ENCODE measurements around the gene EEF1A1. TPM values are rescaled to one million over a fixed set of nuclear protein-coding genes. Genes with fewer than 3 reads are reported as not detected.
"Not testable (repeated sequence)": the region's sequence is repeated elsewhere in the genome, so short reads cannot be mapped to it uniquely, and the experiment has no call there.

EEF1A1 gene
- total RNA-seq, 1 donor from 2014 or later = 25,587 TPM

DNA sequence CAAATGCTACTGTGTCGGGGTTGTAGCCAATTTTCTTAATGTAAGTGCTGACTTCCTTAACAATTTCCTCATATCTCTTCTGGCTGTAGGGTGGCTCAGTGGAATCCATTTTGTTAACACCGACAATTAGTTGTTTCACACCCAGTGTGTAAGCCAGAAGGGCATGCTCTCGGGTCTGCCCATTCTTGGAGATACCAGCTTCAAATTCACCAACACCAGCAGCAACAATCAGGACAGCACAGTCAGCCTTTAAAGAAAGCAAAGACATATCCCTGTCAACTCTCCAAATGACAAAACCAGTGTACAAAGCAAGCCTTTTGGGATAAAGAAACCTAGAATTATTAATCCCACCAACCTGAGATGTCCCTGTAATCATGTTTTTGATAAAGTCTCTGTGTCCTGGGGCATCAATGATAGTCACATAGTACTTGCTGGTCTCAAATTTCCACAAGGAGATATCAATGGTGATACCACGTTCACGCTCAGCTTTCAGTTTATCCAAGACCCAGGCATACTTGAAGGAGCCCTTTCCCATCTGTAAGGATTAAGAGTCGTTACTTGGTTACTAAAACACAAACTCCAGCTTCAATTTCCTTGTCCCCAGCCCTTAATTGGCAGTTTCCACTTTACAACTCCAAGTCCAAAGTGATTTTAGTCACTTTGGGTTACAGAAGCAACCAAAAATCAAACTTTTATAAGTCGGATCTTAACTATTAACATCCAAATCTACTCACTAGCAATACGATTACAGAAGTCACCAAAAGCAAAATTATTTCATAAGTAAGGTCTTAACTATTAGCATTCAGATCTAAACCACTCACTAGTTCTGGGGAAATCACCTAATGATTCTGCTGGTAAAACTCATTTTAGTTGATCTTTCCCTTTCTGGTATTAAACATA lies 1.6 kb downstream of the EEF1A1 start:
- Histone ChIP-seq H3K4me3 (ENCODE audit: low read length in 3 of 3) (peak overlapping the region; percentile 81 to 88 (median 87)), H3K27me3 (ENCODE audit: control insufficient read depth in 3 of 3, insufficient read depth in 3 of 3, low read length in 3 of 3) (peaks cover 0 to 22% (median 21%) of the 10 kb centered on the region in 3 donors), H3K27ac (ENCODE audit: low read depth, low read length) (peak overlapping the region; percentile 97), H3K9ac (ENCODE audit: low read depth in 1 of 3, low read length in 3 of 3) (peak overlapping the region; percentile 90 to 96 (median 95)), H3K4me1 (ENCODE audit: control insufficient read depth in 3 of 3, insufficient read depth in 3 of 3, low read length in 3 of 3) (peaks cover 15 to 20% (median 18%) of the 10 kb centered on the region in 3 donors), H3K36me3 (ENCODE audit: control insufficient read depth in 3 of 3, insufficient read depth in 3 of 3, low read length in 3 of 3) (peaks cover 14 to 21% (median 18%) of the 10 kb centered on the region in 3 donors)
- H3K9me3 ChIP-seq (ENCODE audit: control insufficient read depth in 3 of 3, low read length in 3 of 3) = not testable (repeated sequence)

DNA sequence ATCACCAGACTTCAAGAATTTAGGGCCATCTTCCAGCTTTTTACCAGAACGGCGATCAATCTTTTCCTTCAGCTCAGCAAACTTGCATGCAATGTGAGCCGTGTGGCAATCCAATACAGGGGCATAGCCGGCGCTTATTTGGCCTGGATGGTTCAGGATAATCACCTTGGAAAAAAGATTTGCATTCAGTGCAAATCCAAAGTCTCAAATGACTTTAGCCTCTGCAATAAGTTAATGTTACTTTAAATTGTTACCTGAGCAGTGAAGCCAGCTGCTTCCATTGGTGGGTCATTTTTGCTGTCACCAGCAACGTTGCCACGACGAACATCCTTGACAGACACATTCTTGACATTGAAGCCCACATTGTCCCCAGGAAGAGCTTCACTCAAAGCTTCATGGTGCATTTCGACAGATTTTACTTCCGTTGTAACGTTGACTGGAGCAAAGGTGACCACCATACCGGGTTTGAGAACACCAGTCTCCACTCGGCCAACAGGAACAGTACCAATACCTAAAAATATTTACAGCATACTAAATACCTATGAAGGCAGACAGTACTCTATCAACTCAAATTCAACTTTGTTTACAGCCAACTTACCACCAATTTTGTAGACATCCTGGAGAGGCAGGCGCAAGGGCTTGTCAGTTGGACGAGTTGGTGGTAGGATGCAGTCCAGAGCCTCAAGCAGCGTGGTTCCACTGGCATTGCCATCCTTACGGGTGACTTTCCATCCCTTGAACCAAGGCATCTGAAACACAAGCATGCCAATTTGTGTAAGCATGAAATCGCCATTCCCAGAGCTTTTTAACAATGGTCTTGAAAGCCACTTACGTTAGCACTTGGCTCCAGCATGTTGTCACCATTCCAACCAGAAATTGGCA lies 2.5 kb downstream of the EEF1A1 start:
- peaks cover 14 to 21% (median 18%) of the 10 kb centered on the region in 3 donors for H3K36me3 ChIP-seq (ENCODE audit: control insufficient read depth in 3 of 3, insufficient read depth in 3 of 3, low read length in 3 of 3)
- not testable (repeated sequence) for H3K27ac ChIP-seq (ENCODE audit: low read depth, low read length)

DNA sequence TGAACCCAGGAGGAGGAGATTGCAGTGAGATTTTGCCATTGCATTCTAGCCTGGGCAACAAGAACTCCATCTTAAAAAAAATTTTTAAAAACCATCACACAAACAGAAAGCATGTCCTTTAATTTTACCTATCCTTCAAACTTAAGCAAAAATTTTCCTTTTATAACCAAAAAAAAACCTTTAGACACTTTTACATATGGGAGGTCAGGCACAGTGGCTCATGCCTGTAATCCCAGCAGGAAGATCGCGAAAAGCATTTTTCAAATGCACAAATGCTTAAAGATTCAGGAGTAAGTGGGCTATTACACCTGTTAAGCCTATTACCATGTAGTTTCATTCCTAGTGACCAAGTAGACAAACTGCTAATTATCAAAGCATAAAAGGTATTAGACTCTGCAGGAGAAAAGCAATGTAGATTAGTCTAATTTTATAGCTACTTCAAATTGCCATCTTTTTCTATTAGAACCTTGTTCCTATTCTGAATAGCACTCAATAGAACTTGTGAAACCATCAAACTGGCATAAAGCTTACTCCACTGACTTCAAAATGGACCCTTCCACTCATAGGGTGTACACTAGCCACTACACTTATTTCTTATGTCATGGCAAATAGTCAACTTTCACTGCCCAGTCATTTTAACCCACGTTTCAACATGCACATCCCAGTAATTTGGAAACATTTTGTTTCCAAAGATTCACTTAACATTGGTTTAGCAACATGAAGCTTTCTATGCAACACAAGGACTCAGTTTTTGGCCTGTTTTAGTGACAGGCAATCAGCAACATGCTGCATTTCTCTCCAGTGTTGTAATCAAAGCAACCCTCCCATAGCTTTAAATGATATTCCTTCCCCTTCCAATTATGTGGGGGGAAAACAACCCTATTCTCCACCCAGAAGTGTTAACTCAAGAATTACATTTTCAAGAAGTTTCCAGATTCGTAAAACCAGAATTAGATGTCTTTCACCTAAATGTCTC lies 4.0 kb downstream of the EEF1A1 start:
- no peak overlapping the region for H3K4me3 ChIP-seq (ENCODE audit: low read length in 3 of 3)
- peaks cover 15 to 18% (median 17%) of the 10 kb centered on the region in 3 donors for H3K4me1 ChIP-seq (ENCODE audit: control insufficient read depth in 3 of 3, insufficient read depth in 3 of 3, low read length in 3 of 3)
- H3K9ac ChIP-seq (ENCODE audit: low read depth in 1 of 3, low read length in 3 of 3) = no peak overlapping the region

More for the DNA sequence above, 2.5 kb downstream of the EEF1A1 start:
- peaks cover 15 to 20% (median 18%) of the 10 kb centered on the region in 3 donors for H3K4me1 ChIP-seq (ENCODE audit: control insufficient read depth in 3 of 3, insufficient read depth in 3 of 3, low read length in 3 of 3)
- H3K27me3 ChIP-seq (ENCODE audit: control insufficient read depth in 3 of 3, insufficient read depth in 3 of 3, low read length in 3 of 3) = peaks cover 0 to 17% (median 13%) of the 10 kb centered on the region in 3 donors
- not testable (repeated sequence) for H3K9ac ChIP-seq (ENCODE audit: low read depth in 1 of 3, low read length in 3 of 3); H3K9me3 ChIP-seq (ENCODE audit: control insufficient read depth in 3 of 3, low read length in 3 of 3)
- H3K4me3 ChIP-seq (ENCODE audit: low read length in 3 of 3) = peak overlapping the region in 1 of 3 donors; percentile 51

GRCh38 chr6:73515204-73515655 lies 5.6 kb downstream of the EEF1A1 start:
- Histone ChIP-seq H3K27ac (ENCODE audit: low read depth, low read length) (no peak overlapping the region), H3K9ac (ENCODE audit: low read depth in 1 of 3, low read length in 3 of 3) (no peak overlapping the region), H3K4me3 (ENCODE audit: low read length in 3 of 3) (no peak overlapping the region), H3K4me1 (ENCODE audit: control insufficient read depth in 3 of 3, insufficient read depth in 3 of 3, low read length in 3 of 3) (peaks cover 7 to 18% (median 17%) of the 10 kb centered on the region in 3 donors), H3K27me3 (ENCODE audit: control insufficient read depth in 3 of 3, insufficient read depth in 3 of 3, low read length in 3 of 3) (peaks cover 0 to 3% (median 3%) of the 10 kb centered on the region in 3 donors), H3K9me3 (ENCODE audit: control insufficient read depth in 3 of 3, low read length in 3 of 3) (no peaks in the 10 kb centered on the region), H3K36me3 (ENCODE audit: control insufficient read depth in 3 of 3, insufficient read depth in 3 of 3, low read length in 3 of 3) (peaks cover 14 to 21% (median 18%) of the 10 kb centered on the region in 3 donors)

More for the DNA sequence above, 4.0 kb downstream of the EEF1A1 start:
- Histone ChIP-seq H3K27me3 (ENCODE audit: control insufficient read depth in 3 of 3, insufficient read depth in 3 of 3, low read length in 3 of 3) (peaks cover 0 to 16% (median 13%) of the 10 kb centered on the region in 3 donors), H3K9me3 (ENCODE audit: control insufficient read depth in 3 of 3, low read length in 3 of 3) (no peaks in the 10 kb centered on the region), H3K36me3 (ENCODE audit: control insufficient read depth in 3 of 3, insufficient read depth in 3 of 3, low read length in 3 of 3) (peaks cover 14 to 21% (median 18%) of the 10 kb centered on the region in 3 donors), H3K27ac (ENCODE audit: low read depth, low read length) (no peak overlapping the region)

DNA sequence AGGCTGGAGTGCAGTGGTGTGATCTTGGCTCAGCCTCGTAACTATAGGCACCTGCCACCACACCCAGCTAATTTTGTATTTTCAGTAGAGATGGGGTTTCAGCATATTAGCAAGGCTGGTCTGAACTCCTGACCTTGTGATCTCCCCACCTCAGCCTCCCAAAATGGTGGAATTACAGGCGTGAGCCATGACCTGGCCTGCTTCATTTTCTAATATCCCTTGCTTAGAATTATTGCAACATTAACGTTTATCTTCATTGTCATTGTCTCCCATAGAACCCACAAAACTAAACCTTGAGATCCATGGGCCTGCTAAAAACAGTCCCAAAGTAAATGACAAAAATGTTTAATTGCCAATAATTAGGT lies 6.1 kb downstream of the EEF1A1 start:
- peaks cover 7 to 18% (median 13%) of the 10 kb centered on the region in 3 donors for H3K4me1 ChIP-seq (ENCODE audit: control insufficient read depth in 3 of 3, insufficient read depth in 3 of 3, low read length in 3 of 3)
- H3K27ac ChIP-seq (ENCODE audit: low read depth, low read length) = no peak overlapping the region
- H3K9ac ChIP-seq (ENCODE audit: low read depth in 1 of 3, low read length in 3 of 3) = no peak overlapping the region
- no peaks in the 10 kb centered on the region for H3K27me3 ChIP-seq (ENCODE audit: control insufficient read depth in 3 of 3, insufficient read depth in 3 of 3, low read length in 3 of 3)
- no peaks in the 10 kb centered on the region for H3K9me3 ChIP-seq (ENCODE audit: control insufficient read depth in 3 of 3, low read length in 3 of 3)
- no peak overlapping the region for H3K4me3 ChIP-seq (ENCODE audit: low read length in 3 of 3)
- peaks cover 12 to 21% (median 18%) of the 10 kb centered on the region in 3 donors for H3K36me3 ChIP-seq (ENCODE audit: control insufficient read depth in 3 of 3, insufficient read depth in 3 of 3, low read length in 3 of 3)

DNA sequence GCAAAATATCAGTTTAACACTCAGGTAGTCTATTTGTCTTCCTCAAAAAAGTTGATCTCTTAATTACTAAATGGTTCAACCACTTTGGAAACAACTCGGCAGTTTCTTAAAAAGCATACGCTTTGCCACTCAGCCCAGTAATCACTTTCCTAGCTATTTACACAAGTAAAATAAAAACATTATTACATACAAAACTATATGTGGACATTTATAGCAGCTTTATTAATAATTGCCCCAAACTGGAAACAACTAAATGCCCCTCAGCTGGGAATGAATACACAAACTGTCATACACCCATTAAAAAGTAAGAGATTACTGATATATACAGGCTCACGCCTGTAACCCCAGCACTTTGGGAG lies 7.4 kb downstream of the EEF1A1 start:
- Histone ChIP-seq H3K27me3 (ENCODE audit: control insufficient read depth in 3 of 3, insufficient read depth in 3 of 3, low read length in 3 of 3) (no peaks in the 10 kb centered on the region), H3K9ac (ENCODE audit: low read depth in 1 of 3, low read length in 3 of 3) (no peak overlapping the region), H3K27ac (ENCODE audit: low read depth, low read length) (no peak overlapping the region), H3K36me3 (ENCODE audit: control insufficient read depth in 3 of 3, insufficient read depth in 3 of 3, low read length in 3 of 3) (peaks cover 4 to 14% (median 14%) of the 10 kb centered on the region in 3 donors), H3K9me3 (ENCODE audit: control insufficient read depth in 3 of 3, low read length in 3 of 3) (no peaks in the 10 kb centered on the region), H3K4me1 (ENCODE audit: control insufficient read depth in 3 of 3, insufficient read depth in 3 of 3, low read length in 3 of 3) (peaks cover 3 to 6% (median 4%) of the 10 kb centered on the region in 3 donors), H3K4me3 (ENCODE audit: low read length in 3 of 3) (no peak overlapping the region)

DNA sequence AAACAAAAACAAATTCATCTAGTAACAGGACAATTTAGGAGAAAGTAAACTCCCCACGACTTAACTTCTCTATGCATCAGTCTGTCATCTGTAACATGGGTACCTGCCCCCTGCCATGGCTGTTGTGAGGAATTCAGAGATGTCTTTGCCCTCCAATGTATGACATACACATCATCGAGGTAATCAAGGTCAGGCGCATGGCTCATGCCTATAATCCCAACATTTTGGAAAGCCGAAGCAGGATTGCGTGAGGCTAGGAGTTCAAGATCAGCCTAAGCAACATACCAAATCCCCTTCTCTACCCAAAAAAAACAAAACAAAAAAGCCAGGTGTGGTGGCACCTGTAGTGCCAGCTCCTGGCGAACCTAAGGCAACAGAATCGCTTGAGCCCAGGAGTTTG lies 9.0 kb downstream of the EEF1A1 start:
- Histone ChIP-seq H3K36me3 (ENCODE audit: control insufficient read depth in 3 of 3, insufficient read depth in 3 of 3, low read length in 3 of 3) (peaks cover 3 to 10% (median 4%) of the 10 kb centered on the region in 3 donors), H3K4me1 (ENCODE audit: control insufficient read depth in 3 of 3, insufficient read depth in 3 of 3, low read length in 3 of 3) (peaks cover 0 to 1% (median 0%) of the 10 kb centered on the region in 3 donors), H3K9me3 (ENCODE audit: control insufficient read depth in 3 of 3, low read length in 3 of 3) (no peaks in the 10 kb centered on the region), H3K27me3 (ENCODE audit: control insufficient read depth in 3 of 3, insufficient read depth in 3 of 3, low read length in 3 of 3) (no peaks in the 10 kb centered on the region), H3K4me3 (ENCODE audit: low read length in 3 of 3) (no peak overlapping the region), H3K27ac (ENCODE audit: low read depth, low read length) (no peak overlapping the region), H3K9ac (ENCODE audit: low read depth in 1 of 3, low read length in 3 of 3) (no peak overlapping the region)

- Histone ChIP-seq H3K4me1 (ENCODE audit: control insufficient read depth in 3 of 3, insufficient read depth in 3 of 3, low read length in 3 of 3) (no peaks in the 10 kb centered on the region), H3K9me3 (ENCODE audit: control insufficient read depth in 3 of 3, low read length in 3 of 3) (no peaks in the 10 kb centered on the region), H3K27me3 (ENCODE audit: control insufficient read depth in 3 of 3, insufficient read depth in 3 of 3, low read length in 3 of 3) (no peaks in the 10 kb centered on the region), H3K27ac (ENCODE audit: low read depth, low read length) (no peak overlapping the region), H3K4me3 (ENCODE audit: low read length in 3 of 3) (no peak overlapping the region), H3K36me3 (ENCODE audit: control insufficient read depth in 3 of 3, insufficient read depth in 3 of 3, low read length in 3 of 3) (no peaks in the 10 kb centered on the region), H3K9ac (ENCODE audit: low read depth in 1 of 3, low read length in 3 of 3) (no peak overlapping the region)
Observed at GRCh38 chr6:73509851-73510250, 11.0 kb downstream of the EEF1A1 start.

DNA sequence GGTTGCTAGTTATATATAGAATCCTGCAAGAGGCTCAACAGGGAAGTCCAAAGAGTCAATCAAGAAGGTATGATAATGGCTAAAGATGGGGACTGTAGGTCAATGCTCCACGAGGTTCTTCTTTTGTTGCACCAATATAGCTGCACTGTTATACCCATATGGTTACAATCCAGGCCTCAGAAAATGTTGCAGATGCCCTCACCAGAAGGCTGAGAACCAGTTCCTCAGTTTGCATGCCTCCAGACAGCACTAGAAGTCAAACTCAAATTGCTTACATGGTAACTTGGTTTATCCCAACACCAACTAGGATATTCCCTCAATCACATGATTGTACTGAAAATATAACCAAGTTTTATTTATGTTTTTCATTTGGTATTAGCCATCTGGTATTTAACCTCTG lies 12.1 kb downstream of the EEF1A1 start:
- Histone ChIP-seq H3K9ac (ENCODE audit: low read depth in 1 of 3, low read length in 3 of 3) (no peak overlapping the region), H3K4me3 (ENCODE audit: low read length in 3 of 3) (no peak overlapping the region), H3K27ac (ENCODE audit: low read depth, low read length) (no peak overlapping the region), H3K9me3 (ENCODE audit: control insufficient read depth in 3 of 3, low read length in 3 of 3) (no peaks in the 10 kb centered on the region), H3K27me3 (ENCODE audit: control insufficient read depth in 3 of 3, insufficient read depth in 3 of 3, low read length in 3 of 3) (no peaks in the 10 kb centered on the region), H3K36me3 (ENCODE audit: control insufficient read depth in 3 of 3, insufficient read depth in 3 of 3, low read length in 3 of 3) (peaks cover 0 to 7% (median 1%) of the 10 kb centered on the region in 3 donors), H3K4me1 (ENCODE audit: control insufficient read depth in 3 of 3, insufficient read depth in 3 of 3, low read length in 3 of 3) (no peaks in the 10 kb centered on the region)
